Psoas muscle (tissue), 8 donors: Measurements from ENCODE around the gene SCYL3. TPM values are rescaled to one million over a fixed set of nuclear protein-coding genes. Genes with fewer than 3 reads are reported as not detected.

Experiments used
- ATAC-seq, 4 donors: fragments of 200-7000 bp; cut with Tn5 transposase; one replicate each; pipeline ENCODE4 v1.9.1; 2020; ENCODE audit warnings: moderate library complexity in 3 of 4, mild to moderate bottlenecking in 2 of 4
- DNase-seq, 2 donors: peaks; one replicate each; pipeline ENCODE4 v3.0.0-alpha.2; 2020
- H3K27ac ChIP-seq: fragments of 200-600 bp; one replicate; pipeline ENCODE4 v1.8.0; 2022
- H3K27me3 ChIP-seq, 3 donors: fragments of 200-600 bp in 1 of 3; one replicate each; pipeline versions ENCODE4 v1.6.1 to v1.8.0; 2013 to 2022; ENCODE audit warnings: low read length in 2 of 3, mild to moderate bottlenecking in 2 of 3, moderate library complexity in 1 of 3; ENCODE audit not compliant: insufficient read depth in 3 of 3
- H3K36me3 ChIP-seq, 2 donors: fragments of 200-600 bp in 1 of 2; one replicate each; pipeline versions ENCODE4 v1.6.1 to v1.8.0; 2013 to 2022; ENCODE audit warnings: low read depth in 1 of 2, mild to moderate bottlenecking in 1 of 2, moderate library complexity in 1 of 2; ENCODE audit not compliant: insufficient read depth in 1 of 2
- H3K4me1 ChIP-seq: fragments of 200-600 bp; one replicate; pipeline ENCODE4 v1.8.0; 2022
- H3K4me3 ChIP-seq: fragments of 200-600 bp; one replicate; pipeline ENCODE4 v1.8.0; 2022; ENCODE audit warnings: mild to moderate bottlenecking
- H3K9me3 ChIP-seq: fragments of 200-600 bp; one replicate; pipeline ENCODE4 v1.8.0; 2022
- CTCF ChIP-seq: fragments of 200-600 bp; IDR thresholded peaks from one replicate; pipeline ENCODE4 v1.8.0; 2022; ENCODE audit warnings: antibody characterized with exemption
- WGBS, 3 donors: extraction: QIAGEN DNeasy Blood & Tissue Kit; methylation state at CpG; one replicate each; pipeline versions ENCODE4 v1.1.6 to v1.1.7; 2013; 5-methylcytosine and 5-hydroxymethylcytosine counted together
- intact Hi-C, 2 donors: fragments of 100-400 bp; cut with DNase I; formaldehyde crosslinking; loops; one replicate each; pipeline versions ENCODE4 v1.11.0 to v1.14.2; 2022
- polyA plus RNA-seq, 3 donors: library from polyadenylated mRNA; stranded (reverse); fragments of 200-250 nt; gene quantifications; one replicate each; pipeline ENCODE4 v1.2.3, GENCODE V29; 2013
- total RNA-seq, 4 donors: library from RNA; stranded (reverse); fragmentation: NEBNext Ultra II Directional in 2 of 4; extraction: Animal tissue kit (Norgen Biotek cat#: 25700) in 2 of 4; gene quantifications; one replicate each; pipeline versions ENCODE4 v1.2.1 to v1.2.4, GENCODE V29; 2021 to 2023
- donor health status: healthy with polysubstance abuse.
- donor health status: DM: no; HTN: no; CAD: no; lungs with moderate emphysema.
- donor health status: Bipolar disorder and iron deficiency.
- donor health status: healthy.
- donor health status: DM: yes; HTN: yes; CAD: no.
- donor health status: DM: no; HTN: no; CAD: no.
- donor health status: DM: no; HTN: no; CAD: no.
- donor health status: DM: yes; HTN: yes; CAD: no.

The SCYL3 gene
- total and polyA plus RNA-seq, 7 donors: 6.0 to 15.7 (median 7.5) TPM

DNA sequence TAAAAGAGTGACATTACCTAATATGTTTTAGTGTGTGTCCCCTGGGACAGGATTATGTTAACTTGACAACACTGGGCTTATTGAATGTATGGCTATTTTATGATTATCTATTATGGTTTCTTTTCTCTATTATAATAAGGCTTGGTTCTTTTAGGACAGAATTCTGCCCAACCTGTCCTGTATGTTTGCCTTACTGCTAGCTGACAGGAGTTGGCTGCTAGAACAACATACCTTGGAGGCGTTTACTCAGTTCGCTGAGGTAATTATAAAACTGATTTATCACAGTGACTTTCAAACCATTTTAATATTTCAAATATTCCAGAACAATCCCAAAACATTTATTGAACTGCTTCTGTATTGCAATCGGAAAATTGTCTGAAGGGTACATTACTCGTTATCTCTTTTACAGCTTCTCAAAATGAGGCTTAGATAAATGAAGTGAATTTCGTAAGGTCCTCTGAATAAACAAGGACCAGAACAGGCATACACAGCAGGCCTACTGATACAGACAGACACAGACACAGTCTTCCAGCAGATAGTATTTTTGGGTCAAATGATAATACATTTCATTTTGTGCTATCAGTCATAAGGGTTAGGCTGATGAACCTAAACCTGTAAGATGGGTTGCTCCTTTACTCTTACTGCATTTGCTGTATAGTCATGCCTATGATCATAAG is 44.2 kb downstream of the SCYL3 start:
- no peak for DNase-seq
- 70 to 92% (median 91%) methylated on average over 5 of the region's 5 CpGs for WGBS, 3 donors
- no peaks in the 10 kb centered on the region for H3K9me3 ChIP-seq
- H3K27me3 ChIP-seq: no peaks in the 10 kb centered on the region
- TF ChIP-seq CTCF: no peak
- H3K27ac ChIP-seq: no peak overlapping the region
- H3K4me1 ChIP-seq: no peaks in the 10 kb centered on the region
- no peak for ATAC-seq
- H3K36me3 ChIP-seq: peaks cover 15 to 94% of the 10 kb centered on the region in 2 donors
- intact Hi-C loops: no loop called here
- no peak overlapping the region for H3K4me3 ChIP-seq

DNA sequence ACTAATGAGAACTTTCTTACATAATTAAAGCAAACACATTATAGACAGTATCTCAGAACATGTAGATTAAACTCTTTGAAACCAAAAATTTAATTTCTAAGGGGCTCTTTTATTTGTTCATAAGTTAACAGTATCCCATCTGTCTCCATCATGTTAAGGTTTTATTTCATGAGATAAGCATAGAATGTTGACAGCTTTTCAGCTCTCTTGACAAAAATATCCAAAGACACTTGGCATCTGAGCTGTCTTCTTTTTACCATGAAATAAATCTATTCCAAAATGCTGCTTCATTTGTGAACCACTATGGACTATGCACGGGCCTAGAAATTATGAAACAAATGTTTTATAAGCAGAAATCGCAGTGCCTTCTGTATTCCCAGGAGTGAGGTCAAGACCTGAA is 45.2 kb downstream of the SCYL3 start:
- intact Hi-C loops: no loop called here
- DNase-seq: no peak
- 80 to 90% (median 87%) methylated on average over 2 of the region's 2 CpGs for WGBS, 3 donors
- H3K4me3 ChIP-seq: no peak overlapping the region
- H3K27ac ChIP-seq: no peak overlapping the region
- H3K4me1 ChIP-seq: no peaks in the 10 kb centered on the region
- H3K27me3 ChIP-seq: no peaks in the 10 kb centered on the region
- peaks cover 13 to 85% of the 10 kb centered on the region in 2 donors for H3K36me3 ChIP-seq
- H3K9me3 ChIP-seq: no peaks in the 10 kb centered on the region
- TF ChIP-seq CTCF: no peak
- ATAC-seq: no peak

GRCh38 chr1:169844941-169845608 is 48.6 kb downstream of the SCYL3 start:
- peaks cover 0 to 54% of the 10 kb centered on the region in 2 donors for H3K36me3 ChIP-seq
- no peak for TF ChIP-seq CTCF

GRCh38 chr1:169838942-169839341 is 54.8 kb downstream of the SCYL3 start:
- DNase-seq: no peak
- H3K4me3 ChIP-seq: no peak overlapping the region
- no peak for TF ChIP-seq CTCF
- WGBS, 3 donors: 75 to 98% (median 97%) methylated on average over 4 of the region's 4 CpGs
- peaks cover 0 to 11% of the 10 kb centered on the region in 2 donors for H3K36me3 ChIP-seq
- H3K9me3 ChIP-seq: no peaks in the 10 kb centered on the region
- intact Hi-C loops: no loop called here
- no peaks in the 10 kb centered on the region for H3K4me1 ChIP-seq
- no peak for ATAC-seq
- H3K27me3 ChIP-seq: no peaks in the 10 kb centered on the region
- H3K27ac ChIP-seq: no peak overlapping the region

More at GRCh38 chr1:169844941-169845608, 48.6 kb downstream of the SCYL3 start:
- ATAC-seq (no peak), DNase-seq (no peak)
- intact Hi-C loops: no loop called here
- Histone ChIP-seq H3K27me3 (no peaks in the 10 kb centered on the region), H3K4me1 (no peaks in the 10 kb centered on the region), H3K9me3 (no peaks in the 10 kb centered on the region), H3K4me3 (no peak overlapping the region), H3K27ac (no peak overlapping the region)
- WGBS, 3 donors: 99 to 100% (median 100%) methylated on average over 1 of the region's 1 CpG
